Measurements from ENCODE around the gene ID3. TPM values are rescaled to one million over a fixed set of nuclear protein-coding genes. Genes with fewer than 3 reads are reported as not detected.

ID3 gene
- total and polyA plus RNA-seq, 8 donors, result 79.4 to 1,101 (median 129) TPM

GRCh38 chr1:23567996-23568607 is 8.8 kb upstream of the ID3 start:
- Histone ChIP-seq H3K27ac (peak overlapping the region; percentile 67 to 90 (median 81)), H3K4me3 (peak overlapping the region; percentile 57 to 68 (median 62)), H3K4me1 (peaks cover 26 to 47% (median 32%) of the 10 kb centered on the region in 4 donors), H3K36me3 (no peaks in the 10 kb centered on the region), H3K27me3 (peaks cover 0 to 16% (median 8%) of the 10 kb centered on the region in 3 donors), H3K9me3 (no peaks in the 10 kb centered on the region)
- 1 to 2% (median 1%) methylated on average over 37 to 66 of the region's 66 CpGs for WGBS, 5 donors
- DNase-seq, result peak in 1 of 2 donors; percentile 77
- TF ChIP-seq POLR2AphosphoS5 (IDR thresholded peaks at IDR 0.05) (no peak), EP300 (IDR thresholded peaks at IDR 0.05) (no peak), POLR2A (IDR thresholded peaks at IDR 0.05) (no peak), CTCF (IDR thresholded peaks at IDR 0.05) (no peak)
- intact Hi-C loops (cut with DNase I; ENCODE audit: low total_unique reads), result no loop called here

GRCh38 chr1:23567629-23567995 is 8.3 kb upstream of the ID3 start:
- 56 to 73% (median 67%) methylated on average over 14 to 15 of the region's 15 CpGs for WGBS, 5 donors
- intact Hi-C loops (cut with DNase I; ENCODE audit: low total_unique reads), result no loop called here
- DNase-seq, result no peak
- Histone ChIP-seq H3K36me3 (no peaks in the 10 kb centered on the region), H3K27ac (peak overlapping the region in 4 of 5 donors; percentile 81 to 90 (median 84)), H3K4me3 (peak overlapping the region; percentile 57 to 68 (median 62)), H3K9me3 (no peaks in the 10 kb centered on the region), H3K27me3 (peaks cover 0 to 16% (median 8%) of the 10 kb centered on the region in 3 donors), H3K4me1 (peaks cover 28 to 52% (median 34%) of the 10 kb centered on the region in 4 donors)
- TF ChIP-seq POLR2A (IDR thresholded peaks at IDR 0.05), result no peak
- TF ChIP-seq POLR2AphosphoS5 (IDR thresholded peaks at IDR 0.05), result no peak
- no peak for TF ChIP-seq CTCF (IDR thresholded peaks at IDR 0.05)
- TF ChIP-seq EP300 (IDR thresholded peaks at IDR 0.05), result no peak

- no peaks in the 10 kb centered on the region for H3K9me3 ChIP-seq
- intact Hi-C loops (cut with DNase I; ENCODE audit: low total_unique reads), result no loop called here
- no peak for DNase-seq
- H3K27me3 ChIP-seq, result peaks cover 0 to 16% (median 8%) of the 10 kb centered on the region in 3 donors
- H3K36me3 ChIP-seq, result no peaks in the 10 kb centered on the region
- H3K27ac ChIP-seq, result peak overlapping the region in 1 of 5 donors; percentile 97
- H3K4me3 ChIP-seq, result no peak overlapping the region
- 74 to 85% (median 82%) methylated on average over 6 of the region's 6 CpGs for WGBS, 5 donors
- no peak for TF ChIP-seq CTCF (IDR thresholded peaks at IDR 0.05)
- no peak for TF ChIP-seq POLR2A (IDR thresholded peaks at IDR 0.05)
- TF ChIP-seq EP300 (IDR thresholded peaks at IDR 0.05), result no peak
- TF ChIP-seq POLR2AphosphoS5 (IDR thresholded peaks at IDR 0.05), result no peak
- peaks cover 37 to 63% (median 45%) of the 10 kb centered on the region in 4 donors for H3K4me1 ChIP-seq
Observed at GRCh38 chr1:23566304-23566703, 7.0 kb upstream of the ID3 start.

- H3K9me3 ChIP-seq, result no peaks in the 10 kb centered on the region
- TF ChIP-seq POLR2AphosphoS5 (IDR thresholded peaks at IDR 0.05) (no peak), POLR2A (IDR thresholded peaks at IDR 0.05) (no peak), CTCF (IDR thresholded peaks at IDR 0.05) (no peak), EP300 (IDR thresholded peaks at IDR 0.05) (no peak)
- H3K36me3 ChIP-seq, result no peaks in the 10 kb centered on the region
- DNase-seq, result no peak
- intact Hi-C loops (cut with DNase I; ENCODE audit: low total_unique reads), result no loop called here
- H3K4me1 ChIP-seq, result peaks cover 43 to 68% (median 50%) of the 10 kb centered on the region in 4 donors
- H3K27me3 ChIP-seq, result peaks cover 0 to 16% (median 8%) of the 10 kb centered on the region in 3 donors
- H3K4me3 ChIP-seq, result no peak overlapping the region
- WGBS, 5 donors, result 71 to 81% (median 78%) methylated on average over 3 of the region's 3 CpGs
- H3K27ac ChIP-seq, result peak overlapping the region in 2 of 5 donors; percentile 97
Observed at GRCh38 chr1:23565776-23566175, 6.5 kb upstream of the ID3 start.

All from stomach (tissue), 9 donors.